GM12878 (cell line): ENCODE results near the gene MEF2C.

Experiments used
- CBX3 ChIP-seq: fragments of 200-600 bp; sonication (generic); IDR thresholded peaks from 2 replicates; pipeline ENCODE4 v1.6.1; 2016; ENCODE audit warnings: low read depth, borderline replicate concordance
- CTCF ChIP-seq, 3 experiments: IDR thresholded peaks in 2 of 3; conservative IDR thresholded peaks in 1 of 3; 2 replicates each; pipeline ENCODE4 v1.5.1; 2011; ENCODE audit warnings: low read depth in 3 of 3, low read length in 3 of 3, mild to moderate bottlenecking in 3 of 3, control low read depth in 2 of 3, moderate library complexity in 2 of 3, inconsistent platforms in 1 of 3, mixed read lengths in 1 of 3; ENCODE audit not compliant: control insufficient read depth in 2 of 3, insufficient read depth in 1 of 3; ENCODE audit errors: extremely low read depth in 1 of 3
- EGR1 ChIP-seq, 2 experiments: IDR thresholded peaks; 1 replicate in 1 of 2; 2 replicates in 1 of 2; pipeline ENCODE4 v1.6.1; 2011 to 2012; ENCODE audit warnings: low read depth in 2 of 2, low read length in 2 of 2, borderline replicate concordance in 1 of 2, mild to moderate bottlenecking in 1 of 2, moderate library complexity in 1 of 2
- HDAC2 ChIP-seq: fragments of 200-600 bp; sonication (generic); IDR thresholded peaks from 2 replicates; pipeline ENCODE4 v1.6.1; 2017
- MLLT1 ChIP-seq: fragments of 450-650 bp; IDR thresholded peaks from 2 replicates; pipeline ENCODE4 v1.6.1; 2016; ENCODE audit warnings: mild to moderate bottlenecking
- USF2 ChIP-seq: IDR thresholded peaks from 2 replicates; pipeline ENCODE4 v1.6.1; 2011; ENCODE audit warnings: low read depth, low read length, improper control_type of control experiment, borderline replicate concordance

GRCh38 chr5:88745093-88745696, 137.8 kb downstream of the MEF2C start:
- TF ChIP-seq HDAC2 (no peak), CBX3 (no peak), USF2 (no peak), MLLT1 (no peak), CTCF (IDR thresholded peaks at IDR 0.05 in 2 of 3, conservative IDR thresholded peaks at IDR 0.05 in 1 of 3; ENCODE audit: control insufficient read depth in 2 of 3, extremely low read depth in 1 of 3, insufficient read depth in 1 of 3, low read depth in 3 of 3, low read length in 3 of 3) (no peak), EGR1 (IDR thresholded peaks at IDR 0.05; ENCODE audit: borderline replicate concordance in 1 of 2, low read depth in 2 of 2, low read length in 2 of 2) (no peak)
